ENCODE measurements around the gene PLA2G4D. TPM values are rescaled to one million over a fixed set of nuclear protein-coding genes. Genes with fewer than 3 reads are reported as not detected.

PLA2G4D gene
- total and polyA plus RNA-seq, 10 of the 15 experiments (the other 5 are each of a cell fraction or from before 2014, with no cell fraction given), result 0.03 TPM; not detected in 9

GRCh38 chr15:42140383-42141070, 46.2 kb upstream of the PLA2G4D start (continued):
- no peak for TF ChIP-seq RUNX3 (IDR thresholded peaks at IDR 0.05; ENCODE audit: low read length)
- no peak for TF ChIP-seq NRF1 (conservative IDR thresholded peaks at IDR 0.05; ENCODE audit: low read depth, low read length)
- no peak for TF ChIP-seq PAX5 (IDR thresholded peaks at IDR 0.05; ENCODE audit: borderline replicate concordance, low read depth, low read length)
- no peak for TF ChIP-seq ASH2L (IDR thresholded peaks at IDR 0.05; ENCODE audit: borderline replicate concordance, low read depth)
- TF ChIP-seq ZNF207 (IDR thresholded peaks at IDR 0.05; ENCODE audit: borderline replicate concordance), result no peak
- no peak for TF ChIP-seq HSF1 (IDR thresholded peaks at IDR 0.05; ENCODE audit: low read depth, low read length)

GRCh38 chr15:42139596-42139995, 45.2 kb upstream of the PLA2G4D start:
- Histone ChIP-seq H3K79me2 (ENCODE audit: control insufficient read depth, insufficient read depth, low read length) (no peaks in the 10 kb centered on the region), H3K27me3 (replicated peaks in 1 of 2; ENCODE audit: control insufficient read depth in 2 of 2, insufficient read depth in 2 of 2, low read length in 1 of 2) (no peaks in the 10 kb centered on the region; a peak in 1 of 4 replicates), H3K27ac (ENCODE audit: control insufficient read depth, insufficient read depth) (no peak overlapping the region), H3K4me2 (ENCODE audit: control insufficient read depth, insufficient read depth) (no peak overlapping the region), H3K9ac (ENCODE audit: control insufficient read depth, insufficient read depth, low read length) (no peak overlapping the region), H2AFZ (ENCODE audit: control insufficient read depth, low read depth, low read length) (no peak overlapping the region), H3K36me3 (ENCODE audit: control insufficient read depth in 2 of 2, insufficient read depth in 2 of 2, low read length in 1 of 2) (no peaks in the 10 kb centered on the region), H4K20me1 (ENCODE audit: control insufficient read depth, insufficient read depth) (no peaks in the 10 kb centered on the region), H3K4me3 (no peak overlapping the region), H3K4me1 (ENCODE audit: control insufficient read depth, insufficient read depth, low read length) (no peaks in the 10 kb centered on the region), H3K9me3 (replicated peaks; ENCODE audit: control insufficient read depth, insufficient read depth, low read length) (no peaks in the 10 kb centered on the region)
- ChIA-PET POLR2A (no interaction called here), SMC1A (ENCODE audit: uncharacterized antibody, unreplicated experiment) (interaction anchor here (1.2 to 1.6 kb wide), 3 partner anchors 20 to 246 kb away, joined by 3 to 5 read pairs (median 3); no protein-coding TSS in a partner anchor), CTCF (interaction anchor here (0.7 to 2.8 kb wide), 12 partner anchors 9 to 367 kb away, joined by 3 to 16 read pairs (median 4); no protein-coding TSS in a partner anchor), RAD21 (ENCODE audit: unreplicated experiment) (interaction anchor here (1.3 to 1.5 kb wide), 2 partner anchors 53 to 246 kb away, joined by 4 read pairs; no protein-coding TSS in a partner anchor)
- DNase-seq (ENCODE audit: low read depth, low spot score) (no peak), FAIRE-seq (no peak), ATAC-seq (no peak)
- in situ Hi-C loops (cut with MboI), result no loop called here
- no peak for TF ChIP-seq ZBTB33 (IDR thresholded peaks at IDR 0.05)
- no peak for TF ChIP-seq CBX5 (IDR thresholded peaks at IDR 0.05; ENCODE audit: low read depth)
- BruUV-seq (replicated peaks), result no TSS peak
- intact Hi-C loops (cut with micrococcal nuclease; ENCODE audit: unreplicated experiment), result no loop called here
- 14% methylated on average over 6 of the region's 6 CpGs for WGBS (ENCODE audit: insufficient coverage, insufficient replicate concordance, low lambda C conversion rate, missing lambda C conversion rate)

Data from GM12878 (cell line).